Stimulated activated CD8-positive, alpha-beta memory T cell treated with anti-CD3 and anti-CD28 coated beads, Interleukin-4, amount 100 ng/mL, for 24 hours (primary cell): ENCODE data around the gene ZDHHC24.
"Not testable (repeated sequence)": the region's sequence is repeated elsewhere in the genome, so short reads cannot be mapped to it uniquely, and the experiment has no call there.

ENCODE experiments used
- DNase-seq: peaks from one replicate; pipeline ENCODE4 v3.0.0-alpha.2; 2020; ENCODE audit warnings: low read depth

The ZDHHC24 gene

GRCh38 chr11:66545701-66546367 lies at the start of gene ZDHHC24:
TSS of gene ZDHHC24 (minus strand) at chr11:66546048. CDS start at chr11:66546003, 45 bp downstream.
- DNase-seq = peak; percentile 88

GRCh38 chr11:66595245-66595904 lies 49.5 kb upstream of the ZDHHC24 start:
- no peak for DNase-seq

DNA sequence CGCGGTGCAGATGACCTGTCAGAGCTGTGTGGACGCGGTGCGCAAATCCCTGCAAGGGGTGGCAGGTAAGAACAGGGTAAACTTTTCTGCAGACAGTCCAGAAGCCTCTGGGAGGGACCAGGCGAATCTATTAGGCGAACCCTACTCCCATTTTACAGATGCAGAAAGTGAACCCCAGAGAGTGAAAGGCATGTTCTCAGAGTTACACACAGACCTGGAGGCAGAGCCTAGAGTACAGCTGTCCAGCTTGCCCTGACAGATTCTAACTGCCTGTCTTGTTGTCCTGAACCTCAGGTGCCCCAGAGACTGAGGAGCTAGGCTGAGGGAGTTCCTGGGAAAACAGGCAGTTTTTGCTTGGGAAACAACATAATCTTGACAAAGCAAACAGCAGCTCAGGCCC lies 47.8 kb upstream of the ZDHHC24 start:
- no peak for DNase-seq

DNA sequence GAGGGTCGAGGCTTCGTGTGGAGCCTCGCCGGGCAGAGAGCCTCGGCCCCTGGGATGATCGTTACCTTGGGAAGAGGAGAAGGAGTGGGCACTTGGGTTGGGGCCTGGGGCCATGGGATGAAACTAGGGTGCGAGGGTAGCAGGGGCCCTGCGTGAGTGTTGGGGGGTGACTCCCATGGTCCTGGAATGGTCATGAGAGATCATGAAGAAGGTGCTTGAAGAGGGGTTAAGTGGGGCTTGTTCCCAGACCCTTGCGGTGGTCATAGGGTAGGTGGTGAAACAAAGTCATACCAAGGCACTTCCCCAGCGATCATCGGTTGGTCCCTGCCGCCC lies 47.4 kb upstream of the ZDHHC24 start:
- DNase-seq = no peak

GRCh38 chr11:66592457-66593302 lies 46.8 kb upstream of the ZDHHC24 start, which contains the start of the genes CCDC87 and CCS:
TSS of gene CCDC87 (minus strand) at chr11:66593063. CDS start at chr11:66593015, 48 bp downstream.
TSS of gene CCS (plus strand) at chr11:66593185. CDS start at chr11:66593262, 77 bp downstream.
- peak; percentile 99 for DNase-seq

GRCh38 chr11:66591175-66591574 lies 45.3 kb upstream of the ZDHHC24 start:
- no peak for DNase-seq

- no peak for DNase-seq
These were observed 44.3 kb upstream of the ZDHHC24 start for GRCh38 chr11:66589996-66590675.

GRCh38 chr11:66589315-66589714 lies 43.5 kb upstream of the ZDHHC24 start:
- DNase-seq = not testable (repeated sequence)

- no peak for DNase-seq
These were observed 40.3 kb upstream of the ZDHHC24 start for GRCh38 chr11:66586136-66586535.

GRCh38 chr11:66585447-66585846 lies 39.6 kb upstream of the ZDHHC24 start:
- DNase-seq = not testable (repeated sequence)

DNA sequence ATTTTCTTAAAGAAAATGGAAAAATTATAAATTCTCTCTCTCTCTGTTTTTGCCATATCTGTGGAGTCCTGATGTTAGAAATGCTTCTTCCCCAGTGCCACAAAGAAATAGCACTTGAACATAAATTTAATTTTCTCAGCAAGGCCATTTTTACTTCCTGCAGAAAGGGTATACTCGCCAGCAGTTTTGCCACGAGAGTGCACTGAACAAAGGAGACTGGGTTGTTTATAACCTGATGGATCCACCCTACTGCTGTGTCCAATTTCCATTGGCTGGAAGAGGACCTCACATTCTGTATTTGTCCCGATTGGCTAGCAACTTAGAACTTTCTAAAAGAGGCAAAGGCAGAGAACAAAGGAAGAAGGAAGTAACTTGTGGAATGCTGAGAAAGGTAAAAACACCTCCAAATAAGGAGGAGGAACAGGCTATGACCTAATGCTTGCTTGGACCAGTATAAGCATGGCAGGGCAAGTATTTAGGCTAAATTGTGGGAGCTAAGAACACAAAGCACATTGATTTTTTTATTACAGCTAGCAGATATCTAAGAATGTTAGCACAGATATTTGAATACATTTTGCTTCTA lies 36.8 kb upstream of the ZDHHC24 start:
- not testable (repeated sequence) for DNase-seq

- DNase-seq = no peak
These were observed 35.4 kb upstream of the ZDHHC24 start for GRCh38 chr11:66581261-66581660.

DNA sequence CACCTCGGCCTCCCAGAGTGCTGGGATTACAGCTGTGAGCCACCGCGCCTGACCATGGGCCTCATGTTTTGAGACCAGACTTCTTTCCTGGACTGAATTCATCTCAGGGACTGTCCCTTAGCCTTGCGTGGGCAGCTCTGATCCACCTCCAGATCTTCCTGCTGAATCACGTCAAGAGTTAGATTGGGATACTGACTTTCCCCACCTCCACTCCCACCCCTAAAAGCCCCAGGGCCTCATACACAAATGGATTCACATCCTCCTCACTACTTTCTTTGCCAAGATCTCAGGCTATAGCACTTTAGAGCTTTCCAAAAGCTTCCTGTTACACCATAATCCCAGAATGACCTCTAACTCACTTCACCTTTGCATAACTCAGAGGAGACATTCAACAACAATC lies 35.0 kb upstream of the ZDHHC24 start:
- no peak for DNase-seq

DNA sequence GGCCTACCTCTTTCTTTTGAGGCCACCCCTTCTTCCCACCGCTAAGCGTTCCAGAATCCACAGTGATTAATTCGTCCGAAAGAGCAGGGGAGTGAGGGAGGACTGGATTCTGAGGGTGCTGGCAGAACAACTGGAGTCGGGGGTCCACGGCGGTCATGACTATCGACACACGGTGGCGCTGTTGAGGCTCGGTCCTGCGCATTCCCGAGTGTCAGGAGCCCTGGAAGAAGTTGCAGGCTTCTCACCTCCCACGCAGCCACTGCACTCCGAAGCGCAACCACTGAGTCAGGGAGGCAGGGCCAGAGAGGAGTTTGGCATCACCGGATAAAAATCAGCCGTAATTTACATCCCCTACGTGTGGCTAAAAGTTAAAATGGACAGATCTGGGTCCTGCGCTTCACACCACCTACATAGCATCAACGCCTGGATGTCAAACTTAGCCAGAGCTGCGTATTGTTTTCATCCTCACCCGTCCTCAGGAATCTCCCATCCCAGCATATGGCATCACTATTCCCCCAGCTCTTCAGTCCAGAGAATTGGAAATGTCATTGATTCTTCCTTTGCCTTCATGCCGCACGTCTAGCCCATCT lies 33.3 kb upstream of the ZDHHC24 start:
- peak; percentile 73 for DNase-seq

DNA sequence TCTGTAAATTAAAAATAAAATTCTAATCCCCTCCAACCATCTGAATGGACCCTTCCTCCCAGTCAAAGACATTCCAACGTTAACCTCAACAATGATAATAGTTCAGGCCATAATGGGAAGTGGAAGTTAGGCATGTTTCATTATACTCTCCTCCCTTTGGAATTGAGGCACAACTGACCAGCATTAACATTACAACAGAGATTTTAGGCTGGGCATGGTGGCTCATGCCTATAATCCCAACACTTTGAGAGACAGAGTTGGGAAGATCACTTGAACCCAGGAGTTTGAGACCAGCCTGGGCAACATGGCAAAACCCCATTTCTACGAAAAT lies 25.0 kb upstream of the ZDHHC24 start:
- no peak for DNase-seq

- DNase-seq = no peak
These were observed 24.4 kb upstream of the ZDHHC24 start for GRCh38 chr11:66570079-66570849.

- DNase-seq = no peak
These were observed 23.2 kb upstream of the ZDHHC24 start for GRCh38 chr11:66569076-66569475.

- DNase-seq = peak; percentile 64
These were observed 22.5 kb upstream of the ZDHHC24 start, which contains the start of gene CTSF for GRCh38 chr11:66568124-66568916. TSS of gene CTSF (minus strand) at chr11:66568606. CDS start at chr11:66568486, 120 bp downstream.

GRCh38 chr11:66567787-66568123 lies 21.9 kb upstream of the ZDHHC24 start:
- DNase-seq = no peak

DNA sequence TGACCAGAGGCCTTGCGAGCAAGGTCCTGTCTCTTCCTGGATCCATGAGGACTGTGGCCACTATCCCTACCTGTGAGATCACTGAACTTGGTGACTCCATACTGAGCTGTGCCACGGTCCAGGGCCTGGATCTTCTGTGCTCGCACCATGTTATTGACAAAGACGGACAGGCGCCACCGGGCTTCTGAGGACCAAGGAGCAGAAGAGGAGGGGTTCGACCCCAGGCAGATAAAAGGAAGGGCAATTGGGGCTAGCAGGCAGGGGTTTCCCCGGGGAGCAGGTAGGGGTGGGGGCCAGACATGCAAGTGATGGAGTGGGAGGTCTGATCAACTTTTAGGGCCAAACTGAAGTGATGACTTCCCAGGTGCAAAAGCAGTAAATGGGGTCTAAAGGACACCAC lies 20.4 kb upstream of the ZDHHC24 start:
- DNase-seq = no peak
